PC-9 (cell line): Measurements from ENCODE around the gene GYS1. TPM values are rescaled to one million over a fixed set of nuclear protein-coding genes. Genes with fewer than 3 reads are reported as not detected.
"Not testable (repeated sequence)": the region's sequence is repeated elsewhere in the genome, so short reads cannot be mapped to it uniquely, and the experiment has no call there.

Experiments used
- BruUV-seq: library from RNA; stranded (reverse); fragments of 400-500 nt; replicated peaks from 2 replicates; lab custom pipeline; 2021; lab: Mats Ljungman, UMichigan
- CTCF ChIA-PET: fragments of 300-600 bp; sonication (Branson Sonifier 250); formaldehyde crosslinking; loops from one replicate; lab custom pipeline; 2022; ENCODE audit warnings: antibody characterized with exemption; lab: Charles Lee
- POLR2A ChIA-PET: fragments of 300-600 bp; sonication (Branson Sonifier 250); formaldehyde crosslinking; loops from one replicate; lab custom pipeline; 2022; ENCODE audit warnings: antibody characterized with exemption; ENCODE audit not compliant: unreplicated experiment; lab: Charles Lee
- DNase-seq, 2 experiments: peaks; one replicate each; pipeline versions ENCODE4 v3.0.0 to v3.0.0-alpha.2; 2015 to 2022; ENCODE audit warnings: mixed read lengths in 1 of 2
- H2AFZ ChIP-seq: fragments of 200-600 bp; sonication (generic); 2 replicates; pipeline ENCODE4 v1.8.1; 2017; ENCODE audit warnings: antibody characterized with exemption
- H3F3A ChIP-seq: fragments of 200-600 bp; sonication (generic); 2 replicates; pipeline ENCODE4 v1.8.1; 2017; ENCODE audit warnings: antibody characterized with exemption, mild to moderate bottlenecking, low read depth; ENCODE audit not compliant: insufficient read depth
- H3K27ac ChIP-seq: fragments of 200-600 bp; sonication (generic); 2 replicates; pipeline ENCODE4 v1.6.1; 2016; ENCODE audit warnings: mixed run types
- H3K27me3 ChIP-seq: fragments of 200-600 bp; sonication (generic); 2 replicates; pipeline ENCODE4 v1.6.1; 2016; ENCODE audit warnings: low read depth, mixed run types; ENCODE audit not compliant: insufficient read depth
- H3K36me3 ChIP-seq: fragments of 200-600 bp; sonication (generic); 2 replicates; pipeline ENCODE4 v1.6.1; 2016; ENCODE audit warnings: low read depth, mixed run types
- H3K4me1 ChIP-seq: fragments of 200-600 bp; sonication (generic); replicated peaks from 2 replicates; pipeline ENCODE4 v1.6.1; 2016; ENCODE audit warnings: mixed run types; ENCODE audit not compliant: insufficient read depth
- H3K4me2 ChIP-seq: fragments of 200-600 bp; sonication (generic); 2 replicates; pipeline ENCODE4 v1.6.1; 2017; ENCODE audit warnings: mixed run types
- H3K4me3 ChIP-seq: fragments of 200-600 bp; sonication (generic); 2 replicates; pipeline ENCODE4 v1.6.1; 2016; ENCODE audit warnings: mixed run types
- H3K79me2 ChIP-seq: fragments of 200-600 bp; sonication (generic); 2 replicates; pipeline ENCODE4 v1.6.1; 2017; ENCODE audit warnings: low read depth, mixed run types
- H3K9me2 ChIP-seq: fragments of 200-600 bp; sonication (generic); 2 replicates; pipeline ENCODE4 v1.8.1; 2017; ENCODE audit warnings: mild to moderate bottlenecking; ENCODE audit not compliant: insufficient read depth
- H3K9me3 ChIP-seq: fragments of 200-600 bp; sonication (generic); 2 replicates; pipeline ENCODE4 v1.8.1; 2016; ENCODE audit warnings: low read depth; ENCODE audit not compliant: insufficient read depth
- H4K20me1 ChIP-seq: fragments of 200-600 bp; sonication (generic); 2 replicates; pipeline ENCODE4 v1.8.1; 2017; ENCODE audit not compliant: insufficient read depth
- EZH2 ChIP-seq: fragments of 200-600 bp; sonication (generic); IDR thresholded peaks from 2 replicates; pipeline ENCODE4 v1.8.0; 2017; ENCODE audit warnings: antibody characterized with exemption, low read depth
- intact Hi-C: fragments of 100-400 bp; cut with micrococcal nuclease; formaldehyde crosslinking; loops from one replicate; pipeline ENCODE4 v1.10.0; 2022; ENCODE audit not compliant: unreplicated experiment
- total RNA-seq: library from RNA; stranded (reverse); gene quantifications from 2 replicates; pipeline ENCODE4 v1.2.3, GENCODE V29; 2021
- TF ChIP-seq, protein P1 (sequence below): fragments of 200-600 bp; sonication (generic); conservative IDR thresholded peaks from 2 replicates; pipeline ENCODE4 v1.6.1; 2017; ENCODE audit warnings: mixed run types, antibody characterized with exemption, mild to moderate bottlenecking, moderate library complexity

Gene GYS1
- total RNA-seq, 1 experiment from 2014 or later, result 54.2 TPM

GRCh38 chr19:49019242-49019932 lies 26.3 kb upstream of the GYS1 start:
- peak overlapping the region; percentile 81 for H3K4me2 ChIP-seq
- peaks cover 7% of the 10 kb centered on the region; the same call in 1 of the 2 replicates for H3K36me3 ChIP-seq
- BruUV-seq, result TSS peak; percentile 20
- no peak for TF ChIP-seq EZH2
- TF ChIP-seq, protein P1, sequence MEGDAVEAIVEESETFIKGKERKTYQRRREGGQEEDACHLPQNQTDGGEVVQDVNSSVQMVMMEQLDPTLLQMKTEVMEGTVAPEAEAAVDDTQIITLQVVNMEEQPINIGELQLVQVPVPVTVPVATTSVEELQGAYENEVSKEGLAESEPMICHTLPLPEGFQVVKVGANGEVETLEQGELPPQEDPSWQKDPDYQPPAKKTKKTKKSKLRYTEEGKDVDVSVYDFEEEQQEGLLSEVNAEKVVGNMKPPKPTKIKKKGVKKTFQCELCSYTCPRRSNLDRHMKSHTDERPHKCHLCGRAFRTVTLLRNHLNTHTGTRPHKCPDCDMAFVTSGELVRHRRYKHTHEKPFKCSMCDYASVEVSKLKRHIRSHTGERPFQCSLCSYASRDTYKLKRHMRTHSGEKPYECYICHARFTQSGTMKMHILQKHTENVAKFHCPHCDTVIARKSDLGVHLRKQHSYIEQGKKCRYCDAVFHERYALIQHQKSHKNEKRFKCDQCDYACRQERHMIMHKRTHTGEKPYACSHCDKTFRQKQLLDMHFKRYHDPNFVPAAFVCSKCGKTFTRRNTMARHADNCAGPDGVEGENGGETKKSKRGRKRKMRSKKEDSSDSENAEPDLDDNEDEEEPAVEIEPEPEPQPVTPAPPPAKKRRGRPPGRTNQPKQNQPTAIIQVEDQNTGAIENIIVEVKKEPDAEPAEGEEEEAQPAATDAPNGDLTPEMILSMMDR, result no peak; the same call in 1 of the 2 replicates
- peaks cover 29% of the 10 kb centered on the region for H3F3A ChIP-seq
- H3K4me3 ChIP-seq, result peak overlapping the region; percentile 48; the same call in 1 of the 2 replicates
- peak overlapping the region; percentile 30; the same call in 1 of the 2 replicates for H2AFZ ChIP-seq
- ChIA-PET POLR2A (interaction anchor here (0.5 to 1.1 kb wide), 6 partner anchors 56 to 657 kb away, joined by 3 to 10 read pairs (median 5); partner anchors contain the start of gene IZUMO1), CTCF (interaction anchor here (0.6 to 1.4 kb wide), 3 partner anchors 54 to 457 kb away, joined by 3 to 11 read pairs (median 6); partner anchors contain the start of gene ALDH16A1)
- DNase-seq, result peak; percentile 64 to 89
- H3K27ac ChIP-seq, result no peak overlapping the region
- H3K27me3 ChIP-seq, result no peaks in the 10 kb centered on the region
- no peaks in the 10 kb centered on the region for H4K20me1 ChIP-seq
- H3K79me2 ChIP-seq, result no peaks in the 10 kb centered on the region
- intact Hi-C loops, result loop anchor here (5.0 kb wide), 1 partner anchor 38 kb away; the partner anchor contains the start of gene CGB7
- peaks cover 9% of the 10 kb centered on the region; the same call in 1 of the 2 replicates for H3K4me1 ChIP-seq
- no peaks in the 10 kb centered on the region for H3K9me3 ChIP-seq
- H3K9me2 ChIP-seq, result no peaks in the 10 kb centered on the region

GRCh38 chr19:49018388-49019241 lies 25.5 kb upstream of the GYS1 start:
- H3K9me2 ChIP-seq, H4K20me1 ChIP-seq, H3K36me3 ChIP-seq, H3K9me3 ChIP-seq, H3K27ac ChIP-seq, H3K79me2 ChIP-seq, H3K27me3 ChIP-seq, H3K4me1 ChIP-seq: not testable (repeated sequence)
- 0 out of 2 replicates have a peak overlapping the region, but pooled peaks have one; percentile 30 for H2AFZ ChIP-seq
- intact Hi-C loops, result loop anchor here (5.0 kb wide), 1 partner anchor 39 kb away; the partner anchor contains the start of gene CGB7
- H3F3A ChIP-seq, result peaks cover 29% of the 10 kb centered on the region
- ChIA-PET CTCF (interaction anchor here (0.6 to 1.4 kb wide), 3 partner anchors 23 to 55 kb away, joined by 3 to 11 read pairs (median 8); no protein-coding TSS in a partner anchor), POLR2A (interaction anchor here (0.5 to 1.1 kb wide), 4 partner anchors 25 to 658 kb away, joined by 3 to 10 read pairs (median 8); partner anchors contain the start of genes IZUMO1 and RUVBL2)
- TSS peak; percentile 84 for BruUV-seq
- peak overlapping the region; percentile 48; the same call in 1 of the 2 replicates for H3K4me3 ChIP-seq
- peak overlapping the region; percentile 81 for H3K4me2 ChIP-seq
- DNase-seq, result peak in 1 of 2 experiments; percentile 36

GRCh38 chr19:49017666-49018351 lies 24.7 kb upstream of the GYS1 start:
- no TSS peak for BruUV-seq
- peak overlapping the region; percentile 48; the same call in 1 of the 2 replicates for H3K4me3 ChIP-seq
- peaks cover 7% of the 10 kb centered on the region; the same call in 1 of the 2 replicates for H3K36me3 ChIP-seq
- H3K4me1 ChIP-seq, result peaks cover 9% of the 10 kb centered on the region; the same call in 1 of the 2 replicates
- H3K79me2 ChIP-seq, result no peaks in the 10 kb centered on the region
- ChIA-PET CTCF (interaction anchor here (0.6 to 1.1 kb wide), 4 partner anchors 23 to 80 kb away, joined by 3 to 8 read pairs (median 4); partner anchors contain the start of genes GYS1 and RUVBL2), POLR2A (interaction anchor here (0.6 to 0.7 kb wide), 2 partner anchors 24 to 56 kb away, joined by 4 to 10 read pairs; partner anchors contain the start of gene RUVBL2)
- peak overlapping the region; percentile 81 for H3K4me2 ChIP-seq
- no peaks in the 10 kb centered on the region for H3K27me3 ChIP-seq
- no peaks in the 10 kb centered on the region for H3K9me3 ChIP-seq
- DNase-seq, result peak in 1 of 2 experiments; percentile 55
- no peak overlapping the region for H3K27ac ChIP-seq
- H4K20me1 ChIP-seq, result no peaks in the 10 kb centered on the region
- H2AFZ ChIP-seq, result 0 out of 2 replicates have a peak overlapping the region, but pooled peaks have one; percentile 17
- TF ChIP-seq EZH2, result no peak
- TF ChIP-seq, protein P1, result peak; percentile 57; the same call in 1 of the 2 replicates
- no peaks in the 10 kb centered on the region for H3K9me2 ChIP-seq
- H3F3A ChIP-seq, result peaks cover 36% of the 10 kb centered on the region
- intact Hi-C loops, result loop anchor here (5.0 kb wide), 1 partner anchor 39 kb away; the partner anchor contains the start of gene CGB7
